K562 (cell line): ENCODE measurements around the gene RRAS. TPM values are rescaled to one million over a fixed set of nuclear protein-coding genes. Genes with fewer than 3 reads are reported as not detected.
A peak's percentile ranks its signal among the peaks of the same experiment; 100 is the strongest.

Experiments used
- ATF7 ChIP-seq: fragments of 450-650 bp; IDR thresholded peaks from 2 replicates; pipeline ENCODE4 v1.7.1; 2014; ENCODE audit warnings: mild to moderate bottlenecking, moderate library complexity
- EP400 ChIP-seq: fragments of 450-650 bp; IDR thresholded peaks from 2 replicates; pipeline ENCODE4 v1.6.1; 2017; ENCODE audit warnings: antibody characterized with exemption, mild to moderate bottlenecking, moderate library complexity
- ETS1 ChIP-seq: conservative IDR thresholded peaks from 2 replicates; pipeline ENCODE4 v1.6.1; 2011; ENCODE audit warnings: low read depth, mild to moderate bottlenecking, low read length; ENCODE audit not compliant: control insufficient read depth
- FOXP1 ChIP-seq: sonication (generic); formaldehyde crosslinking; IDR thresholded peaks from 2 replicates; pipeline ENCODE4 v1.8.0; 2022; ENCODE audit warnings: mild to moderate bottlenecking, missing genetic modification reagents
- GTF2F1 ChIP-seq: IDR thresholded peaks from 2 replicates; pipeline ENCODE4 v1.6.1; 2011; ENCODE audit warnings: low read depth, low read length, improper control_type of control experiment
- HNRNPH1 ChIP-seq: fragments of 200-400 bp; formaldehyde crosslinking; optimal IDR thresholded peaks from 2 replicates; pipeline ENCODE3; 2017; ENCODE audit warnings: low read depth, mild to moderate bottlenecking, low read length, moderate library complexity
- KAT7 ChIP-seq: sonication (generic); formaldehyde crosslinking; IDR thresholded peaks from 2 replicates; pipeline ENCODE4 v1.8.0; 2022; ENCODE audit warnings: missing genetic modification reagents, mild to moderate bottlenecking, borderline replicate concordance
- KAT8 ChIP-seq: fragments of 450-650 bp; IDR thresholded peaks from 2 replicates; pipeline ENCODE4 v1.6.1; 2016; ENCODE audit warnings: low read depth, mild to moderate bottlenecking
- NFRKB ChIP-seq: fragments of 450-650 bp; IDR thresholded peaks from 2 replicates; pipeline ENCODE4 v1.6.1; 2016; ENCODE audit warnings: low read depth
- NKRF ChIP-seq: fragments of 450-650 bp; IDR thresholded peaks from 2 replicates; pipeline ENCODE4 v1.6.1; 2016; ENCODE audit warnings: borderline replicate concordance
- NR1H2 ChIP-seq: sonication (generic); formaldehyde crosslinking; IDR thresholded peaks from 2 replicates; pipeline ENCODE4 v1.4.0; 2020; ENCODE audit warnings: mild to moderate bottlenecking, missing genetic modification reagents
- PHF21A ChIP-seq: fragments of 450-650 bp; IDR thresholded peaks from 2 replicates; pipeline ENCODE4 v1.6.1; 2017; ENCODE audit warnings: low read depth, borderline replicate concordance
- PHTF2 ChIP-seq: fragments of 250-450 bp; sonication (Bioruptor Pico); IDR thresholded peaks from 2 replicates; pipeline ENCODE4 v1.5.0; 2021; ENCODE audit warnings: mild to moderate bottlenecking
- PURB ChIP-seq: sonication (generic); formaldehyde crosslinking; IDR thresholded peaks from 2 replicates; pipeline ENCODE4 v1.9.0; 2021; ENCODE audit warnings: low read depth, mild to moderate bottlenecking, missing genetic modification reagents
- RFX7 ChIP-seq: fragments of 250-450 bp; sonication (Bioruptor Pico); IDR thresholded peaks from 2 replicates; pipeline ENCODE4 v1.5.1; 2021; ENCODE audit warnings: mild to moderate bottlenecking
- SMC3 ChIP-seq: conservative IDR thresholded peaks from 2 replicates; pipeline ENCODE4 v1.6.1; 2011; ENCODE audit warnings: low read depth, low read length, improper control_type of control experiment; ENCODE audit not compliant: insufficient read depth
- TAF15 ChIP-seq: fragments of 200-400 bp; formaldehyde crosslinking; IDR thresholded peaks from 2 replicates; pipeline ENCODE4 v1.6.1; 2017; ENCODE audit warnings: mild to moderate bottlenecking, low read depth, low read length, moderate library complexity
- TCF3 ChIP-seq: sonication (generic); formaldehyde crosslinking; IDR thresholded peaks from 2 replicates; pipeline ENCODE4 v1.4.0; 2020; ENCODE audit warnings: mild to moderate bottlenecking, missing genetic modification reagents
- TOE1 ChIP-seq, 2 experiments: fragments of 450-650 bp in 1 of 2; sonication (generic) in 1 of 2; formaldehyde crosslinking in 1 of 2; IDR thresholded peaks; 2 replicates each; pipeline versions ENCODE4 v1.7.1 to v1.8.0; 2016 to 2022; ENCODE audit warnings: borderline replicate concordance in 2 of 2, mild to moderate bottlenecking in 2 of 2, antibody characterized with exemption in 1 of 2, inconsistent platforms in 1 of 2, low read depth in 1 of 2, missing genetic modification reagents in 1 of 2, moderate library complexity in 1 of 2
- YBX1 ChIP-seq: fragments of 450-650 bp; IDR thresholded peaks from 2 replicates; pipeline ENCODE4 v1.7.1; 2016; ENCODE audit warnings: mild to moderate bottlenecking
- ZEB2 ChIP-seq: fragments of 450-650 bp; IDR thresholded peaks from 2 replicates; pipeline ENCODE4 v1.6.1; 2016
- ZNF184 ChIP-seq: sonication (generic); formaldehyde crosslinking; IDR thresholded peaks from 2 replicates; pipeline ENCODE4 v1.5.0; 2020; ENCODE audit warnings: missing genetic modification reagents
- ZNF3 ChIP-seq: fragments of 250-450 bp; sonication (Bioruptor Pico); IDR thresholded peaks from 2 replicates; pipeline ENCODE4 v1.5.0; 2021; ENCODE audit warnings: mild to moderate bottlenecking, moderate library complexity
- ZNF740 ChIP-seq, 3 experiments: fragments of 200-800 bp in 1 of 3; sonication (Bioruptor generic) in 1 of 3; sonication (generic) in 1 of 3; formaldehyde crosslinking in 1 of 3; IDR thresholded peaks; 2 replicates each; pipeline versions ENCODE4 v1.6.1 to v1.8.0; 2016 to 2022; ENCODE audit warnings: mild to moderate bottlenecking in 2 of 3, missing compliant biosample characterization in 2 of 3, missing genetic modification characterization in 2 of 3, missing genetic modification reagents in 1 of 3
- polyA plus RNA-seq, 8 experiments: library from polyadenylated mRNA; depleted of rRNA in 4 of 8; stranded (reverse) in 5 of 8; unstranded in 3 of 8; fragments of >200 nt; fragmentation: Nextera tagmentation in 2 of 8; fragmentation: Illumina TruSeq in 1 of 8; extraction: Ambion mirVana in 2 of 8; extraction: Trizol in 1 of 8; gene quantifications; 2 replicates each; pipeline versions ENCODE4 v1.2.1 to v1.2.3, GENCODE V29; 2011 to 2014; ENCODE audit warnings: inconsistent platforms in 1 of 8, missing spikeins in 1 of 8
- total RNA-seq, 7 experiments: library from RNA; depleted of rRNA in 6 of 7; stranded (reverse); fragments of >200 nt in 6 of 7; fragmentation: Illumina TruSeq in 2 of 7; extraction: Trizol in 2 of 7; gene quantifications; 2 replicates each; pipeline versions ENCODE4 v1.2.1 to v1.2.3, GENCODE V29; 2011 to 2021; ENCODE audit warnings: low replicate concordance in 1 of 7

Gene RRAS
- total and polyA plus RNA-seq, 9 of the 15 experiments (the other 6 are each of a cell fraction or from before 2014, with no cell fraction given): 0.70 to 17.3 (median 8.2) TPM

GRCh38 chr19:49676136-49676783, 36.3 kb upstream of the RRAS start (continued):
- TF ChIP-seq NR1H2 (CRISPR knock-in tag) (no peak), RFX7 (CRISPR knock-in tag) (no peak), NFRKB (peak; percentile 68; the same call in 1 of the 2 replicates), TOE1 (IDR thresholded peaks at IDR 0.05; ENCODE audit: borderline replicate concordance) (peak; percentile 98), TOE1 (CRISPR knock-in tag; IDR thresholded peaks at IDR 0.05; ENCODE audit: borderline replicate concordance, low read depth) (no peak), ATF7 (peak; percentile 100), SMC3 (no peak), ZNF740 (CRISPR knock-in tag; IDR thresholded peaks at IDR 0.05) (no peak), ZNF740 (tag; IDR thresholded peaks at IDR 0.05) (no peak), ZEB2 (no peak), EP400 (peak; percentile 51), NKRF (no peak), FOXP1 (CRISPR knock-in tag) (0 out of 2 replicates have a peak, but pooled peaks have one; percentile 41), PURB (CRISPR knock-in tag) (no peak), PHTF2 (no peak), TAF15 (no peak), KAT7 (peak; percentile 86; the same call in 1 of the 2 replicates), ZNF184 (CRISPR knock-in tag) (no peak), ZNF3 (CRISPR knock-in tag) (no peak), KAT8 (no peak), TCF3 (no peak; the same call in 1 of the 2 replicates), YBX1 (no peak), HNRNPH1 (no peak), ETS1 (no peak), GTF2F1 (no peak), PHF21A (peak; percentile 77; the same call in 1 of the 2 replicates)
